Measurements from ENCODE around the gene ANKRD44. TPM values are rescaled to one million over a fixed set of nuclear protein-coding genes. Genes with fewer than 3 reads are reported as not detected.

The ANKRD44 gene
- total RNA-seq, 1 donor = 29.2 TPM

GRCh38 chr2:197216361-197216979 lies 94.1 kb downstream of the ANKRD44 start:
- DNase-seq (ENCODE audit: low read depth) = no peak
- no peak for TF ChIP-seq CTCF (IDR thresholded peaks at IDR 0.05; ENCODE audit: insufficient read depth, low read length)
- H3K4me3 ChIP-seq (ENCODE audit: low read depth, low read length) = no peak overlapping the region

GRCh38 chr2:197215748-197216360 lies 94.7 kb downstream of the ANKRD44 start:
- no peak overlapping the region for H3K4me3 ChIP-seq (ENCODE audit: low read depth, low read length)
- TF ChIP-seq CTCF (IDR thresholded peaks at IDR 0.05; ENCODE audit: insufficient read depth, low read length) = no peak
- no peak for DNase-seq (ENCODE audit: low read depth)

- no peak overlapping the region for H3K4me3 ChIP-seq (ENCODE audit: low read depth, low read length)
- TF ChIP-seq CTCF (IDR thresholded peaks at IDR 0.05; ENCODE audit: insufficient read depth, low read length) = no peak
- DNase-seq (ENCODE audit: low read depth) = peak; percentile 43
Measured at GRCh38 chr2:197212344-197213262, 98.0 kb downstream of the ANKRD44 start.

- no peak for TF ChIP-seq CTCF (IDR thresholded peaks at IDR 0.05; ENCODE audit: insufficient read depth, low read length)
- no peak for DNase-seq (ENCODE audit: low read depth)
- no peak overlapping the region for H3K4me3 ChIP-seq (ENCODE audit: low read depth, low read length)
Measured at GRCh38 chr2:197211881-197212342, 98.7 kb downstream of the ANKRD44 start.

GRCh38 chr2:197210430-197210829 lies 100.2 kb downstream of the ANKRD44 start:
- no peak overlapping the region for H3K4me3 ChIP-seq (ENCODE audit: low read depth, low read length)
- no peak for TF ChIP-seq CTCF (IDR thresholded peaks at IDR 0.05; ENCODE audit: insufficient read depth, low read length)
- DNase-seq (ENCODE audit: low read depth) = no peak

- no peak overlapping the region for H3K4me3 ChIP-seq (ENCODE audit: low read depth, low read length)
- no peak for DNase-seq (ENCODE audit: low read depth)
- TF ChIP-seq CTCF (IDR thresholded peaks at IDR 0.05; ENCODE audit: insufficient read depth, low read length) = no peak
Measured at GRCh38 chr2:197209742-197210408, 100.7 kb downstream of the ANKRD44 start.

Data from fibroblast of the aortic adventitia (primary cell).